A549 (cell line): Measurements from ENCODE around the gene PIBF1. TPM values are rescaled to one million over a fixed set of nuclear protein-coding genes. Genes with fewer than 3 reads are reported as not detected.

Experiments used
- ATAC-seq, 2 experiments: fragments of 200-7000 bp in 1 of 2; fragments of >200 bp in 1 of 2; cut with Nextera tagmentation in 1 of 2; cut with Tn5 transposase in 1 of 2; 3 replicates each; pipeline versions ENCODE4 v1.8.0 to v1.9.1; 2018 to 2020; ENCODE audit warnings: mild to moderate bottlenecking in 1 of 2, moderate library complexity in 1 of 2
- CTCF ChIA-PET: fragments of 300-600 bp; sonication (Branson Sonifier 250); formaldehyde crosslinking; extraction: SDS; loops from one replicate; lab custom pipeline; 2021; ENCODE audit warnings: antibody characterized with exemption, inconsistent platforms; lab: Yijun Ruan, JAX
- POLR2A ChIA-PET: fragments of 350-600 bp; formaldehyde crosslinking; extraction: SDS; loops from one replicate; lab custom pipeline; 2021; ENCODE audit warnings: antibody characterized with exemption, inconsistent platforms; lab: Yijun Ruan, JAX
- DNase-seq, 2 experiments: peaks; one replicate each; pipeline versions ENCODE4 v3.0.0 to v3.0.0-alpha.2; 2011 to 2016; ENCODE audit warnings: low read depth in 1 of 2, low spot score in 1 of 2
- FAIRE-seq: peaks from 2 replicates; lab custom pipeline; 2011; peaks lifted over from hg19 to GRCh38; lab: Jason Lieb, UNC
- H3K27ac ChIP-seq, 2 experiments: fragments of >200 bp; sonication (Bioruptor Twin); formaldehyde crosslinking; 3 replicates each; pipeline ENCODE4 v1.5.1; 2016 to 2017
- H3K4me1 ChIP-seq: fragments of >200 bp; sonication (Bioruptor Twin); formaldehyde crosslinking; 3 replicates; pipeline ENCODE4 v1.6.1; 2016
- H3K4me2 ChIP-seq: fragments of >200 bp; sonication (Bioruptor Twin); formaldehyde crosslinking; 3 replicates; pipeline ENCODE4 v1.6.1; 2016
- H3K4me3 ChIP-seq: fragments of >200 bp; sonication (Bioruptor Twin); formaldehyde crosslinking; 3 replicates; pipeline ENCODE4 v1.5.1; 2016
- H3K9me3 ChIP-seq: fragments of >200 bp; sonication (Bioruptor Twin); formaldehyde crosslinking; 3 replicates; pipeline ENCODE4 v1.6.1; 2016
- BHLHE40 ChIP-seq: IDR thresholded peaks from 2 replicates; pipeline ENCODE4 v1.6.1; 2012; ENCODE audit warnings: low read depth, low read length, inconsistent platforms
- CBX2 ChIP-seq: fragments of 200-600 bp; sonication (generic); IDR thresholded peaks from 2 replicates; pipeline ENCODE4 v1.6.1; 2016; ENCODE audit warnings: low read depth, mild to moderate bottlenecking, borderline replicate concordance
- CBX8 ChIP-seq: fragments of 200-600 bp; sonication (generic); IDR thresholded peaks from 2 replicates; pipeline ENCODE4 v1.6.1; 2016
- CEBPB ChIP-seq, 2 experiments: fragments of >200 bp in 1 of 2; sonication (Bioruptor Twin) in 1 of 2; formaldehyde crosslinking in 1 of 2; IDR thresholded peaks; 2 replicates each; pipeline ENCODE4 v1.6.1; 2012 to 2016
- CHD4 ChIP-seq: fragments of 200-600 bp; sonication (generic); IDR thresholded peaks from 2 replicates; pipeline ENCODE4 v1.6.1; 2016; ENCODE audit warnings: antibody characterized with exemption, mild to moderate bottlenecking, borderline replicate concordance
- ELK1 ChIP-seq: fragments of 150-350 bp; IDR thresholded peaks from 2 replicates; pipeline ENCODE4 v1.6.1; 2014; ENCODE audit warnings: low read depth, mild to moderate bottlenecking, low read length
- FOSB ChIP-seq: fragments of 250-450 bp; sonication (Bioruptor Pico); IDR thresholded peaks from 2 replicates; pipeline ENCODE4 v1.5.0; 2020; ENCODE audit warnings: mild to moderate bottlenecking, moderate library complexity
- FOSL2 ChIP-seq, 2 experiments: fragments of 450-650 bp in 1 of 2; fragments of >200 bp in 1 of 2; sonication (Bioruptor Twin) in 1 of 2; formaldehyde crosslinking; IDR thresholded peaks; 2 replicates each; pipeline versions ENCODE4 v1.5.0 to v1.6.1; 2016 to 2020; ENCODE audit warnings: mild to moderate bottlenecking in 1 of 2, moderate library complexity in 1 of 2
- FOXS1 ChIP-seq: fragments of 250-450 bp; sonication (Bioruptor Pico); IDR thresholded peaks from 2 replicates; pipeline ENCODE4 v1.5.0; 2020; ENCODE audit warnings: mild to moderate bottlenecking, moderate library complexity
- HOXB13 ChIP-seq: fragments of 250-450 bp; sonication (Bioruptor Pico); IDR thresholded peaks from 2 replicates; pipeline ENCODE4 v1.5.0; 2020; ENCODE audit warnings: low read depth, mild to moderate bottlenecking, moderate library complexity
- JUNB ChIP-seq: fragments of >200 bp; sonication (Bioruptor Twin); formaldehyde crosslinking; IDR thresholded peaks from 2 replicates; pipeline ENCODE4 v1.6.1; 2016
- KDM5A ChIP-seq: fragments of 200-600 bp; sonication (generic); IDR thresholded peaks from 2 replicates; pipeline ENCODE4 v1.6.1; 2016; ENCODE audit warnings: antibody characterized with exemption, mild to moderate bottlenecking
- MAZ ChIP-seq: fragments of 150-350 bp; IDR thresholded peaks from 2 replicates; pipeline ENCODE4 v1.6.1; 2014; ENCODE audit warnings: antibody characterized with exemption, low read depth, low read length, borderline replicate concordance
- MYC ChIP-seq: IDR thresholded peaks from 2 replicates; pipeline ENCODE4 v1.6.1; 2012; ENCODE audit warnings: mild to moderate bottlenecking, inconsistent platforms, low read length, improper control_type of control experiment, borderline replicate concordance
- NFE2L2 ChIP-seq: fragments of 150-350 bp; conservative IDR thresholded peaks from 2 replicates; pipeline ENCODE4 v1.6.1; 2014; ENCODE audit warnings: low read length
- NPAS2 ChIP-seq: fragments of 250-450 bp; sonication (Bioruptor Pico); IDR thresholded peaks from 2 replicates; pipeline ENCODE4 v1.8.0; 2022; ENCODE audit warnings: mild to moderate bottlenecking, moderate library complexity, borderline replicate concordance
- POLR2AphosphoS2 ChIP-seq: conservative IDR thresholded peaks from 2 replicates; pipeline ENCODE4 v1.6.1; 2012; ENCODE audit warnings: low read length, improper control_type of control experiment, inconsistent platforms
- RCOR1 ChIP-seq: fragments of 150-350 bp; IDR thresholded peaks from 2 replicates; pipeline ENCODE4 v1.6.1; 2014; ENCODE audit warnings: antibody characterized with exemption, low read length, low read depth
- RNF2 ChIP-seq: fragments of 200-600 bp; sonication (generic); IDR thresholded peaks from 2 replicates; pipeline ENCODE4 v1.6.1; 2016; ENCODE audit warnings: low read depth, mild to moderate bottlenecking, antibody characterized with exemption, moderate library complexity, borderline replicate concordance
- ZC3H11A ChIP-seq: fragments of 450-650 bp; IDR thresholded peaks from 2 replicates; pipeline ENCODE4 v1.6.1; 2014; ENCODE audit warnings: antibody characterized with exemption, mild to moderate bottlenecking
- ZFP36 ChIP-seq: fragments of 450-650 bp; IDR thresholded peaks from 2 replicates; pipeline ENCODE4 v1.6.1; 2014; ENCODE audit warnings: borderline replicate concordance; ENCODE audit not compliant: partially characterized antibody
- ZNF302 ChIP-seq: fragments of 250-450 bp; sonication (Bioruptor Pico); IDR thresholded peaks from 2 replicates; pipeline ENCODE4 v1.9.0; 2021; ENCODE audit warnings: inconsistent platforms, mild to moderate bottlenecking, moderate library complexity
- WGBS: methylation state at CpG from one replicate; pipeline ENCODE4 v1.1.6; 2017; ENCODE audit errors: missing lambda C conversion rate; 5-methylcytosine and 5-hydroxymethylcytosine counted together
- polyA plus RNA-seq, 4 experiments: library from polyadenylated mRNA; depleted of rRNA in 3 of 4; stranded (reverse); fragments of >200 nt; fragmentation: RNase III in 1 of 4; extraction: RNeasy Plus Mini Kit Qiagen cat#74134 plus additional on column Dnase treatment in 1 of 4; gene quantifications; 2 replicates in 3 of 4; 3 replicates in 1 of 4; pipeline ENCODE4 v1.2.3, GENCODE V29; 2011 to 2017
- TF ChIP-seq, protein P1 (sequence below): fragments of 250-450 bp; sonication (Bioruptor Pico); IDR thresholded peaks from 2 replicates; pipeline ENCODE4 v1.5.0; 2021; ENCODE audit warnings: mild to moderate bottlenecking, moderate library complexity, borderline replicate concordance
- TF ChIP-seq, protein P2 (sequence below): fragments of >200 bp; sonication (Bioruptor Twin); formaldehyde crosslinking; IDR thresholded peaks from 2 replicates; pipeline ENCODE4 v1.6.1; 2016
- TF ChIP-seq, protein P3 (sequence below): fragments of 250-450 bp; sonication (Bioruptor Pico); IDR thresholded peaks from 2 replicates; pipeline ENCODE4 v1.5.0; 2020; ENCODE audit warnings: low read depth, mild to moderate bottlenecking, moderate library complexity

The PIBF1 gene
- polyA plus RNA-seq, 2 of the 4 experiments (the other 2 are of a cell fraction), result 5.0 to 10.6 TPM

DNA sequence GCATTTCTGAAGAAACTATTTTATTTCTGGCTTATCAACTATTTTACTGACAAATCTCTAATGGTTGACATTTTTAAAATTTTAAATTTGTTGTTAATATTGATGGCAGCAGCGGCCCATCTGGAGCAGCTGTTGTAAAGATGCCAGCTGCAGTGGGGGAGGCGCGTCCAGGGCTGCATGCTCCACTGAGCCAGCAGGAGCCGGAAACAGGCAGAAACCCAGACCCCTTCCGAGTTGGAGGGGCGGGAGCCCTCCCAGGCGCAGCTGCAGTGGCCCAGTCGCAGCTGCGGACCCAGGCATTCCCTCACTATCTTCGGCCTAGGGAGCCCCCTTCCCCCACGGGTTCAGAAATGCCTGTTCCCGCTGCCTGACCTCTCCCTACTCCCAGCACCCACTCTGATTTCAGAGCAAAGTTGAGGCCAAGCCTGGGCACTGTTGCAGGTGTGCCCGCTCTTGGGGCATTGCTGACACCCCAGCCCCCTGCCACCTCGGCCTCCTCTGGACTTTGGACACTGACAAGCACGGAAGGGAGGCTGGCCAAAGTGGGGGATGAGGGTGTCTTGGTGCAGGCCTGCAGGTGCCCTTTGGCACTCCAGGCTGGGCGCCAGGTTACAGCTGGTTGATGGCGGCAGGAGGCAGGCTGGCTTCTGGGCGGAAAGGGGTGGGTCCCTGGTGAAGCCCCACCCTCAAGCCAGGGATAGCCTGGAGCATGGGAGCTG is 69.2 kb downstream of the PIBF1 start:
- ATAC-seq, result no peak
- no peak for DNase-seq
- no peak overlapping the region for H3K4me2 ChIP-seq
- no peaks in the 10 kb centered on the region for H3K4me1 ChIP-seq
- WGBS, result 98% methylated on average over 14 of the region's 18 CpGs
- no peak overlapping the region for H3K27ac ChIP-seq
- H3K9me3 ChIP-seq, result no peaks in the 10 kb centered on the region
- TF ChIP-seq ELK1 (no peak), FOXS1 (CRISPR knock-in tag) (no peak), CBX2 (no peak), BHLHE40 (no peak), JUNB (no peak), RNF2 (no peak)
- TF ChIP-seq, all 56 proteins: peak for 0
- POLR2A ChIA-PET, result no interaction called here
- CTCF ChIA-PET, result interaction anchor here (0.9 kb wide), 1 partner anchor 11 kb away, joined by 3 read pairs; no protein-coding TSS in a partner anchor
- FAIRE-seq, result no peak
- no peak overlapping the region for H3K4me3 ChIP-seq

- POLR2A ChIA-PET, result no interaction called here
- 86% methylated on average over 2 of the region's 3 CpGs for WGBS
- FAIRE-seq, result no peak
- no peak for DNase-seq
- Histone ChIP-seq H3K4me3 (no peak overlapping the region), H3K4me2 (no peak overlapping the region), H3K27ac (no peak overlapping the region), H3K4me1 (no peaks in the 10 kb centered on the region), H3K9me3 (no peaks in the 10 kb centered on the region)
- CTCF ChIA-PET, result interaction anchor here (0.6 to 0.9 kb wide), 2 partner anchors 13 to 917 kb away, joined by 3 read pairs; no protein-coding TSS in a partner anchor
- ATAC-seq, result no peak
- no peak for TF ChIP-seq FOXS1 (CRISPR knock-in tag)
- no peak for TF ChIP-seq MYC
- TF ChIP-seq KDM5A, result no peak
- TF ChIP-seq, protein P1, sequence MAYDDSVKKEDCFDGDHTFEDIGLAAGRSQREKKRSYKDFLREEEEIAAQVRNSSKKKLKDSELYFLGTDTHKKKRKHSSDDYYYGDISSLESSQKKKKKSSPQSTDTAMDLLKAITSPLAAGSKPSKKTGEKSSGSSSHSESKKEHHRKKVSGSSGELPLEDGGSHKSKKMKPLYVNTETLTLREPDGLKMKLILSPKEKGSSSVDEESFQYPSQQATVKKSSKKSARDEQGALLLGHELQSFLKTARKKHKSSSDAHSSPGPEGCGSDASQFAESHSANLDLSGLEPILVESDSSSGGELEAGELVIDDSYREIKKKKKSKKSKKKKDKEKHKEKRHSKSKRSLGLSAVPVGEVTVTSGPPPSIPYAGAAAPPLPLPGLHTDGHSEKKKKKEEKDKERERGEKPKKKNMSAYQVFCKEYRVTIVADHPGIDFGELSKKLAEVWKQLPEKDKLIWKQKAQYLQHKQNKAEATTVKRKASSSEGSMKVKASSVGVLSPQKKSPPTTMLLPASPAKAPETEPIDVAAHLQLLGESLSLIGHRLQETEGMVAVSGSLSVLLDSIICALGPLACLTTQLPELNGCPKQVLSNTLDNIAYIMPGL (CRISPR knock-in tag), result no peak
- no peak for TF ChIP-seq ZNF302 (CRISPR knock-in tag)
- TF ChIP-seq ELK1, result no peak
- TF ChIP-seq NFE2L2, result no peak
- no peak for TF ChIP-seq JUNB
- TF ChIP-seq BHLHE40, result no peak
- TF ChIP-seq FOSL2 (IDR thresholded peaks at IDR 0.05), result no peak
- no peak for TF ChIP-seq FOSL2 (CRISPR knock-in tag; IDR thresholded peaks at IDR 0.05)
- TF ChIP-seq ZFP36, result no peak
- TF ChIP-seq ZC3H11A, result no peak
- no peak for TF ChIP-seq POLR2AphosphoS2
- TF ChIP-seq, protein P2, sequence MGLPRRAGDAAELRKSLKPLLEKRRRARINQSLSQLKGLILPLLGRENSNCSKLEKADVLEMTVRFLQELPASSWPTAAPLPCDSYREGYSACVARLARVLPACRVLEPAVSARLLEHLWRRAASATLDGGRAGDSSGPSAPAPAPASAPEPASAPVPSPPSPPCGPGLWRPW, result no peak
- no peak for TF ChIP-seq MAZ
Observed at GRCh38 chr13:72851678-72852014, 69.7 kb downstream of the PIBF1 start.

DNA sequence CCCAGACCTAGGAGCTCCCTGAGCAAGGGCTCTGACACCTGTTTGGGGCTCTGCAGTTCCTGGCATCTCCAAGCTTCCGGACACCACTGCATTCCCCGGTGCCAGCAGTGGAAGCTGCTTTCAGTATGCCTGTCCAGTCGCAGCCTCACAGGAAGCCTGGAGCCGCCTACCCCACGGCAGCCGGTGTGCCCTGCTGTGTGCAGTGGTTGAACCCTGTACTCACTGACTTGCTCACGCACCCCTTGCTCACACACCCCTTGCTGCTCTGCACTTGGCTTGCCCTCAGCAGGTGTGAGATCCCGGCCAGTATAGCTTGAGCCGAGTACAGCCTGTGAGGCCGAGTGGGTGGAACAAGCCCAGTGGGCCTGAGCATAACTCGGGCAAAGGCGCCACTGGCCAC is 70.3 kb downstream of the PIBF1 start:
- no peak for DNase-seq
- no peak for FAIRE-seq
- WGBS, result 85% methylated on average over 6 of the region's 12 CpGs
- CTCF ChIA-PET, result interaction anchor here (0.6 to 0.9 kb wide), 3 partner anchors 12 to 916 kb away, joined by 3 read pairs; no protein-coding TSS in a partner anchor
- no peak overlapping the region for H3K4me3 ChIP-seq
- no peaks in the 10 kb centered on the region for H3K4me1 ChIP-seq
- no peak overlapping the region for H3K27ac ChIP-seq
- no peak overlapping the region for H3K4me2 ChIP-seq
- POLR2A ChIA-PET, result no interaction called here
- H3K9me3 ChIP-seq, result no peaks in the 10 kb centered on the region
- ATAC-seq, result no peak
- TF ChIP-seq, protein P3, sequence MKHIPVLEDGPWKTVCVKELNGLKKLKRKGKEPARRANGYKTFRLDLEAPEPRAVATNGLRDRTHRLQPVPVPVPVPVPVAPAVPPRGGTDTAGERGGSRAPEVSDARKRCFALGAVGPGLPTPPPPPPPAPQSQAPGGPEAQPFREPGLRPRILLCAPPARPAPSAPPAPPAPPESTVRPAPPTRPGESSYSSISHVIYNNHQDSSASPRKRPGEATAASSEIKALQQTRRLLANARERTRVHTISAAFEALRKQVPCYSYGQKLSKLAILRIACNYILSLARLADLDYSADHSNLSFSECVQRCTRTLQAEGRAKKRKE, result no peak
- TF ChIP-seq ZNF302 (CRISPR knock-in tag), result no peak
- TF ChIP-seq CHD4, result no peak
- TF ChIP-seq HOXB13, result no peak
- TF ChIP-seq, protein P2, result no peak
- no peak for TF ChIP-seq RCOR1
- TF ChIP-seq KDM5A, result no peak
- no peak for TF ChIP-seq NFE2L2
- no peak for TF ChIP-seq CEBPB (IDR thresholded peaks at IDR 0.05)
- TF ChIP-seq FOSL2 (IDR thresholded peaks at IDR 0.05), result no peak
- TF ChIP-seq FOSL2 (CRISPR knock-in tag; IDR thresholded peaks at IDR 0.05), result no peak
- no peak for TF ChIP-seq NPAS2
- no peak for TF ChIP-seq FOSB
- no peak for TF ChIP-seq CBX8
